Fibroblast of the aortic adventitia (primary cell): ENCODE results near the gene B3GNT2. TPM values are rescaled to one million over a fixed set of nuclear protein-coding genes. Genes with fewer than 3 reads are reported as not detected.

Experiments
- DNase-seq: peaks from one replicate; pipeline ENCODE4 v3.0.0-alpha.2; 2010; ENCODE audit warnings: low read depth
- H3K4me3 ChIP-seq: 2 replicates; pipeline ENCODE4 v1.5.1; 2011; ENCODE audit warnings: low read depth, mild to moderate bottlenecking, control low read depth, low read length, moderate library complexity
- CTCF ChIP-seq: IDR thresholded peaks from 2 replicates; pipeline ENCODE4 v1.5.1; 2011; ENCODE audit warnings: mild to moderate bottlenecking, low read length, control low read depth, inconsistent platforms; ENCODE audit not compliant: insufficient read depth
- total RNA-seq: library from RNA; depleted of rRNA; stranded (reverse); fragments of >200 nt; gene quantifications from 2 replicates; pipeline ENCODE4 v1.2.3, GENCODE V29; 2012; ENCODE audit warnings: low replicate concordance

Gene B3GNT2
- total RNA-seq, 1 donor = 14.2 TPM

- no peak for TF ChIP-seq CTCF
- DNase-seq = no peak
- no peak overlapping the region for H3K4me3 ChIP-seq
Observed at GRCh38 chr2:62200868-62201267, 5.0 kb downstream of the B3GNT2 start.

GRCh38 chr2:62201307-62201706 is 5.4 kb downstream of the B3GNT2 start:
- DNase-seq = peak; percentile 42
- no peak for TF ChIP-seq CTCF
- H3K4me3 ChIP-seq = no peak overlapping the region

GRCh38 chr2:62202019-62202722 is 6.3 kb downstream of the B3GNT2 start:
- TF ChIP-seq CTCF = no peak
- no peak overlapping the region for H3K4me3 ChIP-seq
- no peak for DNase-seq

DNA sequence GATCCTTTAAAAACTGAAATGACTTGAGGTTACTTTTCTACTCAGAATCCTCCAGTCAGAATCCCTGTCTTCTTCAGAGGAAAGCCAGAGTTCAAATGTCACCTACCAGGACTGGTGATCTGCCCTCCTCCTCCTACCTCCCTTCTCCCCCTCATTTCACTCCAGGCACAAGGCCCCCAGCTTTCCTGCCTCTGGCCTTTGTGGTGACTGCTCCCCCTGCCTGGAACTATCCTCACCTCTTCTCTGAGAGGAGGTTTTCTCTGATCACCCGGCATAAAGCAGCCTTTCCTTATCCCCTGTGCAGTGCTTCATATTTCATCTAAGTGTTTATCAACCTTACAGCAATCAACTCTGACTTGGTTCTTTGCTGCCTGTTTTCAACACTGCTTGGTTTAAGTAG is 6.8 kb downstream of the B3GNT2 start:
- no peak for DNase-seq
- TF ChIP-seq CTCF = no peak
- H3K4me3 ChIP-seq = no peak overlapping the region

GRCh38 chr2:62203459-62203858 is 7.5 kb downstream of the B3GNT2 start:
- no peak for TF ChIP-seq CTCF
- no peak overlapping the region for H3K4me3 ChIP-seq
- DNase-seq = no peak

- no peak for TF ChIP-seq CTCF
- H3K4me3 ChIP-seq = no peak overlapping the region
- no peak for DNase-seq
Observed at GRCh38 chr2:62204998-62205496, 9.1 kb downstream of the B3GNT2 start.

DNA sequence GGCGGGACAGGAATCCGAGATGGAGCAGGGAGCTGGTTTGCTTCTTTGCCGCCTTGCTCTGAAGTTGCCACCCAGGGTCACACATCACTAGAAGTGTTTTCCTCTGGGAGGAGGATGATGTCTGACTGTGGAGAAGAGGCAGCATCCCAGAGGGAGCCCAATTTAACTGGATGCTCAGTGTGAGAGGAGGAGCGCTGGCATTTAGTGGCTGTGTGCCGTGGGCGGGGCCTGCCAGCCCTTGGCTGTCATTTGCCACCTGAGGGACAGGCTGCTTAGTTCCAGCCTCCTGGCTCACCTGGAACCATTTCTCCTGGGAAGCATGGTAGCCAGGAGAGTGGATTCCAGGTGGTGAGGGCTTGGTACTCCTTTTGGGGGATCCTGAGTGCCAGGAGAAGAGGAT is 9.6 kb downstream of the B3GNT2 start:
- no peak for TF ChIP-seq CTCF
- DNase-seq = no peak
- H3K4me3 ChIP-seq = no peak overlapping the region
